ENCODE data around the gene PRSS50. TPM values are rescaled to one million over a fixed set of nuclear protein-coding genes. Genes with fewer than 3 reads are reported as not detected.

PRSS50 gene
- total RNA-seq, 1 experiment from 2014 or later = not detected

DNA sequence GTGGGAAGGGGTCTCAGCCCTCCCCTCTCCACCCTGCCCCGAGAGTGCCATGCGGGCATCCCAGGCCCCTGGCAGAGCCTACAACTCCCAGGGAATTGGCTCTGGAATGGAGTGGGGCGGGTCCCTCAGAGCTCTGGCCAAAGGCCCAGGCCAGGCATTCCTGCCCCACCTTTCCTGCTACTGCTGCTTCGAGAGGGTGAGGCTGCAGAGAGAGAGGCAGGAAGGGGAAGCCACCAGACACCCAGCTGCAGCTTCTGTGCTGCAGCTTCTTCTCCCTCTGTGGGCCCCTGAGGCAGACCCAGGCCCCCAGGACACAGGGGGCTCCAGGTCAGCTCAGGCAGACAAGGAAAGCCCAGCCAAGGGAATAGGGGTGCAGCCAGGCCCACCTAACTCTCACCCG, 26.9 kb downstream of the PRSS50 start:
- H3K27ac ChIP-seq (ENCODE audit: low read depth, low read length) = peak overlapping the region; percentile 7; the same call in 1 of the 2 replicates
- CTCF ChIA-PET = no interaction called here
- BruUV-seq (replicated peaks) = no TSS peak
- no peaks in the 10 kb centered on the region for H4K20me1 ChIP-seq (ENCODE audit: insufficient read depth)
- H3K79me2 ChIP-seq (ENCODE audit: insufficient read depth, low read length) = no peaks in the 10 kb centered on the region
- RAD21 ChIA-PET (ENCODE audit: low non-redundant PET in 1 of 2, low total read pairs in 2 of 2, uncharacterized antibody in 2 of 2, unreplicated experiment in 2 of 2) = no interaction called here
- no peaks in the 10 kb centered on the region for H3K9me2 ChIP-seq (ENCODE audit: insufficient read depth)
- no peak for TF ChIP-seq CBX3 (IDR thresholded peaks at IDR 0.05; ENCODE audit: low read depth)
- no peak for TF ChIP-seq REST (IDR thresholded peaks at IDR 0.05; ENCODE audit: low read depth)
- no peak for TF ChIP-seq TCF7L2 (IDR thresholded peaks at IDR 0.05; ENCODE audit: borderline replicate concordance, extremely low read depth, insufficient read depth, insufficient read length)
- TF ChIP-seq ELF1 (IDR thresholded peaks at IDR 0.05; ENCODE audit: borderline replicate concordance, low read depth) = no peak
- no peak for TF ChIP-seq SRF (IDR thresholded peaks at IDR 0.05; ENCODE audit: low read depth)
- TF ChIP-seq EZH2 (IDR thresholded peaks at IDR 0.05) = no peak
- TF ChIP-seq YY1 (IDR thresholded peaks at IDR 0.05; ENCODE audit: extremely low read depth, insufficient replicate concordance, low read depth, low read length) = no peak
- no peak for TF ChIP-seq CEBPB (IDR thresholded peaks at IDR 0.05; ENCODE audit: low read depth)
- TF ChIP-seq ZFX (IDR thresholded peaks at IDR 0.05) = no peak
- no peak for TF ChIP-seq EZH2phosphoT487 (IDR thresholded peaks at IDR 0.05; ENCODE audit: borderline replicate concordance)
- TF ChIP-seq FOSL1 (IDR thresholded peaks at IDR 0.05; ENCODE audit: low read depth) = no peak
- TF ChIP-seq ZNF274 (IDR thresholded peaks at IDR 0.05; ENCODE audit: low read depth, low read length) = no peak
- no peak for TF ChIP-seq EGR1 (IDR thresholded peaks at IDR 0.05; ENCODE audit: low read depth)
- TF ChIP-seq, protein P1, sequence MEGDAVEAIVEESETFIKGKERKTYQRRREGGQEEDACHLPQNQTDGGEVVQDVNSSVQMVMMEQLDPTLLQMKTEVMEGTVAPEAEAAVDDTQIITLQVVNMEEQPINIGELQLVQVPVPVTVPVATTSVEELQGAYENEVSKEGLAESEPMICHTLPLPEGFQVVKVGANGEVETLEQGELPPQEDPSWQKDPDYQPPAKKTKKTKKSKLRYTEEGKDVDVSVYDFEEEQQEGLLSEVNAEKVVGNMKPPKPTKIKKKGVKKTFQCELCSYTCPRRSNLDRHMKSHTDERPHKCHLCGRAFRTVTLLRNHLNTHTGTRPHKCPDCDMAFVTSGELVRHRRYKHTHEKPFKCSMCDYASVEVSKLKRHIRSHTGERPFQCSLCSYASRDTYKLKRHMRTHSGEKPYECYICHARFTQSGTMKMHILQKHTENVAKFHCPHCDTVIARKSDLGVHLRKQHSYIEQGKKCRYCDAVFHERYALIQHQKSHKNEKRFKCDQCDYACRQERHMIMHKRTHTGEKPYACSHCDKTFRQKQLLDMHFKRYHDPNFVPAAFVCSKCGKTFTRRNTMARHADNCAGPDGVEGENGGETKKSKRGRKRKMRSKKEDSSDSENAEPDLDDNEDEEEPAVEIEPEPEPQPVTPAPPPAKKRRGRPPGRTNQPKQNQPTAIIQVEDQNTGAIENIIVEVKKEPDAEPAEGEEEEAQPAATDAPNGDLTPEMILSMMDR (IDR thresholded peaks at IDR 0.05 in 2 of 3, conservative IDR thresholded peaks at IDR 0.05 in 1 of 3; ENCODE audit: borderline replicate concordance in 1 of 3, insufficient read depth in 1 of 3, low read depth in 2 of 3, low read length in 2 of 3) = no peak
- TF ChIP-seq, protein P2, sequence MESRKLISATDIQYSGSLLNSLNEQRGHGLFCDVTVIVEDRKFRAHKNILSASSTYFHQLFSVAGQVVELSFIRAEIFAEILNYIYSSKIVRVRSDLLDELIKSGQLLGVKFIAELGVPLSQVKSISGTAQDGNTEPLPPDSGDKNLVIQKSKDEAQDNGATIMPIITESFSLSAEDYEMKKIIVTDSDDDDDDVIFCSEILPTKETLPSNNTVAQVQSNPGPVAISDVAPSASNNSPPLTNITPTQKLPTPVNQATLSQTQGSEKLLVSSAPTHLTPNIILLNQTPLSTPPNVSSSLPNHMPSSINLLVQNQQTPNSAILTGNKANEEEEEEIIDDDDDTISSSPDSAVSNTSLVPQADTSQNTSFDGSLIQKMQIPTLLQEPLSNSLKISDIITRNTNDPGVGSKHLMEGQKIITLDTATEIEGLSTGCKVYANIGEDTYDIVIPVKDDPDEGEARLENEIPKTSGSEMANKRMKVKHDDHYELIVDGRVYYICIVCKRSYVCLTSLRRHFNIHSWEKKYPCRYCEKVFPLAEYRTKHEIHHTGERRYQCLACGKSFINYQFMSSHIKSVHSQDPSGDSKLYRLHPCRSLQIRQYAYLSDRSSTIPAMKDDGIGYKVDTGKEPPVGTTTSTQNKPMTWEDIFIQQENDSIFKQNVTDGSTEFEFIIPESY (IDR thresholded peaks at IDR 0.05; ENCODE audit: extremely low read depth, insufficient replicate concordance, low read length) = no peak
- no peak for DNase-seq (ENCODE audit: low read depth, low spot score)
- ATAC-seq = peak; percentile 28
- no peak overlapping the region for H2AFZ ChIP-seq (ENCODE audit: low read depth, low read length, poor library complexity, severe bottlenecking)
- H3K27me3 ChIP-seq (ENCODE audit: insufficient read depth, low read length) = no peaks in the 10 kb centered on the region
- intact Hi-C loops (cut with micrococcal nuclease) = no loop called here
- no peak overlapping the region for H3K4me3 ChIP-seq (replicated peaks in 1 of 2; ENCODE audit: low read depth in 1 of 2, low read length in 2 of 2)
- peak overlapping the region; percentile 97 for H3K4me2 ChIP-seq (ENCODE audit: low read length)
- H3K36me3 ChIP-seq (ENCODE audit: control insufficient read depth in 1 of 2, insufficient read depth in 2 of 2, low read length in 2 of 2) = no peaks in the 10 kb centered on the region
- H3K9ac ChIP-seq (ENCODE audit: low read length) = peak overlapping the region; percentile 26
- H3K4me1 ChIP-seq (ENCODE audit: control insufficient read depth in 1 of 2, insufficient read depth in 2 of 2, low read length in 2 of 2) = peaks cover 31 to 59% of the 10 kb centered on the region in 2 experiments
- H3K9me3 ChIP-seq (ENCODE audit: control insufficient read depth in 1 of 2, insufficient read depth in 1 of 2, low read depth in 1 of 2, low read length in 2 of 2) = no peaks in the 10 kb centered on the region
- POLR2A ChIA-PET = no interaction called here
